Activated CD4-positive, alpha-beta memory T cell treated with anti-CD3 and anti-CD28 coated beads, Interleukin-2, amount 10 ng/mL, durations not matched to agents 7 days and 5 days (primary cell): Measurements from ENCODE around the gene NYAP2. TPM values are rescaled to one million over a fixed set of nuclear protein-coding genes. Genes with fewer than 3 reads are reported as not detected.

ENCODE experiments used
- CTCF ChIA-PET: fragments of 350-600 bp; sonication (Branson Sonifier 250); formaldehyde crosslinking; loops from one replicate; lab custom pipeline; 2021; ENCODE audit warnings: antibody characterized with exemption, inconsistent platforms; lab: Charles Lee
- POLR2A ChIA-PET: fragments of 350-600 bp; sonication (Branson Sonifier 250); formaldehyde crosslinking; loops from one replicate; lab custom pipeline; 2021; ENCODE audit warnings: antibody characterized with exemption; lab: Charles Lee
- DNase-seq: peaks from one replicate; pipeline ENCODE4 v3.0.0-alpha.2; 2020
- H3K27ac Mint-ChIP-seq: one replicate; pipeline ENCODE4 v1.8.0; 2021; ENCODE audit warnings: mild to moderate bottlenecking, mixed read lengths
- H3K27me3 Mint-ChIP-seq: one replicate; pipeline ENCODE4 v1.8.0; 2021; ENCODE audit warnings: mixed read lengths
- H3K36me3 Mint-ChIP-seq: one replicate; pipeline ENCODE4 v1.8.0; 2021; ENCODE audit warnings: low read depth, mixed read lengths
- H3K4me1 Mint-ChIP-seq: one replicate; pipeline ENCODE4 v1.8.0; 2021; ENCODE audit warnings: mixed read lengths
- H3K4me3 Mint-ChIP-seq: one replicate; pipeline ENCODE4 v1.8.0; 2021; ENCODE audit warnings: mild to moderate bottlenecking, mixed read lengths
- H3K9me3 Mint-ChIP-seq: one replicate; pipeline ENCODE4 v1.8.0; 2021; ENCODE audit warnings: mixed read lengths
- total RNA-seq, 2 experiments: library from RNA; stranded (reverse); gene quantifications; one replicate each; pipeline ENCODE4 v1.2.3, GENCODE V29; 2021

Gene NYAP2
- total RNA-seq, 2 experiments from 2014 or later, result not detected

DNA sequence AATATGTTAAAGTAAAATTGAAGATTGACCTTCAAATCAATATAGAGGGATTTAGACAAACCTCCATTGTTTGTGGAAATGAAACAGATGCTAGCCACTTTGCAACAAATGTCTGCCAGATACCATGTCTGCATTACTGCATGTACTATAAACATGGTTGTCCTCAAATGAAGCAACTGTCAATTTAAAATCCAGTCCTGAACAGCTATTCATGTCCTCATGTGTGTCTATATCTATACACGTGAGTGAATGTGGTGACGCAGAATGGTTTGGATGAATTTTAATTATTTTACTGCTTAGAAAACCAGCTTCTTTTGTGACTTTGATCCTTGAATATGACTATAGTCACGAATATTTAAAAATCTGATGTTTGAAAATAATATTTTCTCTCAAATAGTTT lies 71.5 kb downstream of the NYAP2 start:
- ChIA-PET CTCF (interaction anchor here (0.5 kb wide), 1 partner anchor 360 kb away, joined by 3 read pairs; no protein-coding TSS in a partner anchor), POLR2A (no interaction called here)
- no peak for DNase-seq
- Mint-ChIP-seq H3K4me3 (no peak overlapping the region), H3K36me3 (no peaks in the 10 kb centered on the region), H3K9me3 (no peaks in the 10 kb centered on the region), H3K27ac (no peak overlapping the region), H3K27me3 (peaks cover 2% of the 10 kb centered on the region), H3K4me1 (no peaks in the 10 kb centered on the region)

DNA sequence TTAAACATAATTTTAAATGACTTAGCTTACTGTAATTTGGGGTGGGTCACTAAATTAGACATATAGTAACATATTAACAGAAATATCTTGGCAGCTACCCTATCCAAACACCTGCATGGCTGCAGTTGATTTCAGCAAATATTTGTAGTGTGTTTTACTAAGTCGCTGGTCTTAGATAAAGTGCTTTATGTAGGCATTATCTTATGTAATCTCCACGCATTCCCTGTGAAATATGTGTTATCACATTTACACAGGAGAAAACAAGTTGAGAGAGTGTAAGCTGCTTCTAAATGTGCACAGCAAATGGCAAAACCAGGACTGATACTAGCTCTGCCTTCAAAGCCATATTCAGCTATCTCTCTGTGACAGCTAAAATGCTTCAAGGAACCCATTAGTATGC lies 72.0 kb downstream of the NYAP2 start:
- no peak overlapping the region for H3K4me3 Mint-ChIP-seq

GRCh38 chr2:225472161-225472560 lies 72.7 kb downstream of the NYAP2 start:
- no peak for DNase-seq
- Mint-ChIP-seq H3K4me3 (no peak overlapping the region), H3K9me3 (no peaks in the 10 kb centered on the region), H3K36me3 (no peaks in the 10 kb centered on the region), H3K27me3 (peaks cover 2% of the 10 kb centered on the region), H3K27ac (no peak overlapping the region), H3K4me1 (no peaks in the 10 kb centered on the region)
- ChIA-PET POLR2A (no interaction called here), CTCF (no interaction called here)

More for the DNA sequence above, 72.0 kb downstream of the NYAP2 start:
- no peaks in the 10 kb centered on the region for H3K9me3 Mint-ChIP-seq
- peaks cover 2% of the 10 kb centered on the region for H3K27me3 Mint-ChIP-seq
- POLR2A ChIA-PET, result no interaction called here
- no peaks in the 10 kb centered on the region for H3K4me1 Mint-ChIP-seq
- no peak overlapping the region for H3K27ac Mint-ChIP-seq
- CTCF ChIA-PET, result no interaction called here
- DNase-seq, result no peak
- no peaks in the 10 kb centered on the region for H3K36me3 Mint-ChIP-seq

- no peaks in the 10 kb centered on the region for H3K4me1 Mint-ChIP-seq
- ChIA-PET CTCF (no interaction called here), POLR2A (no interaction called here)
- no peaks in the 10 kb centered on the region for H3K36me3 Mint-ChIP-seq
- H3K9me3 Mint-ChIP-seq, result no peaks in the 10 kb centered on the region
- H3K27ac Mint-ChIP-seq, result no peak overlapping the region
- peaks cover 10% of the 10 kb centered on the region for H3K27me3 Mint-ChIP-seq
- DNase-seq, result no peak
- H3K4me3 Mint-ChIP-seq, result no peak overlapping the region
Measured at GRCh38 chr2:225479386-225479785, 79.9 kb downstream of the NYAP2 start.

DNA sequence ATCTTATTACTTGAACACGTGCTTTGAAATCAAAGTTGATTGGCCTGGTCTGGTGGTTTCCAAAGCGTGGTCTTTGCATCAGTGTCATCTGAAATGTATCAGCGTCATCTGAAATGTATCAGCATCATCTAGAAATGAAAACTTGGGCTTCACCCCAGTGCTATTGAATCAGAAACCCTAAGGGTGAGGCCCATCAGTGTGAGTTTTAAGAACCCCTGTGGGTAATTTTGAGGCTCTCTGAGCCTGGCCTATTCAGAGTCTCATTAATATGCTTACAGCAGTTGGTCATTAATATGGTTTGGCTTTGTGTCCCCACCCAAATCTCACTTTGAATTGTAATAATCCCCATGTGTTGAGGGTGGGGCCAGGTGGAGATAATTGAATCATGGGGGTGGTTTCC lies 85.2 kb downstream of the NYAP2 start:
- no peaks in the 10 kb centered on the region for H3K4me1 Mint-ChIP-seq
- H3K9me3 Mint-ChIP-seq, result no peaks in the 10 kb centered on the region
- H3K27ac Mint-ChIP-seq, result no peak overlapping the region
- no peaks in the 10 kb centered on the region for H3K36me3 Mint-ChIP-seq
- H3K27me3 Mint-ChIP-seq, result peaks cover 5% of the 10 kb centered on the region
- H3K4me3 Mint-ChIP-seq, result no peak overlapping the region
- POLR2A ChIA-PET, result no interaction called here
- DNase-seq, result no peak
- CTCF ChIA-PET, result no interaction called here

GRCh38 chr2:225486236-225486635 lies 86.7 kb downstream of the NYAP2 start:
- Mint-ChIP-seq H3K9me3 (no peaks in the 10 kb centered on the region), H3K36me3 (no peaks in the 10 kb centered on the region), H3K4me3 (no peak overlapping the region), H3K27me3 (no peaks in the 10 kb centered on the region), H3K4me1 (no peaks in the 10 kb centered on the region), H3K27ac (no peak overlapping the region)
- CTCF ChIA-PET, result no interaction called here
- POLR2A ChIA-PET, result no interaction called here
- DNase-seq, result no peak

DNA sequence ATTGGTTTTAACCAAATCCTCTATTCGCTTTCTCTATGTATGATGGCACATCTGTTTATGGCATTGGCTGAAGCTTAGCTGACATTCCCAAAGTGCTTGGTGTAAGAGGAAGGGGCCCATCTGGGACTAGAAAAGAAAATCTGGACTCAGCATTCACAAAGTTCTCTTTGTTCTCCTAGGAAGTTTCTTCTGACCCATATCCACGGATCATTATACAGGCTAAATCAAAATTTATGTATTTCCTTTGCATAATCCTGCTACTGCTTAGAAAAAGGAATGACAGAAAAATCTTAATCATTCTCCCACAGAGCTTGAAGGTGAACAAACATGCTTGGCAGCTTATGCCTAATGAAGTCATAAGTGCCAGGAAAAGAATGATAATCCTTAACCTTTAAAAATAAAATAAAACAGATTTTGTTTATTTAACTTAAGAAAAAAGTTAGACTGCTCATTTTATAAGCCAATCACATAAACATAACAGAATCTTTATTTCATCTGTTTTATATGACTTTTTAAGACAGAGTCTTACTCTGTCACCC lies 88.4 kb downstream of the NYAP2 start:
- DNase-seq, result no peak
- CTCF ChIA-PET, result no interaction called here
- POLR2A ChIA-PET, result no interaction called here
- H3K27ac Mint-ChIP-seq, result no peak overlapping the region
- no peaks in the 10 kb centered on the region for H3K9me3 Mint-ChIP-seq
- no peaks in the 10 kb centered on the region for H3K27me3 Mint-ChIP-seq
- no peak overlapping the region for H3K4me3 Mint-ChIP-seq
- H3K36me3 Mint-ChIP-seq, result no peaks in the 10 kb centered on the region
- no peaks in the 10 kb centered on the region for H3K4me1 Mint-ChIP-seq

- no peak for DNase-seq
- Mint-ChIP-seq H3K4me1 (no peaks in the 10 kb centered on the region), H3K36me3 (no peaks in the 10 kb centered on the region), H3K27ac (no peak overlapping the region), H3K9me3 (no peaks in the 10 kb centered on the region), H3K27me3 (no peaks in the 10 kb centered on the region), H3K4me3 (no peak overlapping the region)
- POLR2A ChIA-PET, result no interaction called here
- CTCF ChIA-PET, result no interaction called here
Measured at GRCh38 chr2:225488743-225489142, 89.2 kb downstream of the NYAP2 start.

DNA sequence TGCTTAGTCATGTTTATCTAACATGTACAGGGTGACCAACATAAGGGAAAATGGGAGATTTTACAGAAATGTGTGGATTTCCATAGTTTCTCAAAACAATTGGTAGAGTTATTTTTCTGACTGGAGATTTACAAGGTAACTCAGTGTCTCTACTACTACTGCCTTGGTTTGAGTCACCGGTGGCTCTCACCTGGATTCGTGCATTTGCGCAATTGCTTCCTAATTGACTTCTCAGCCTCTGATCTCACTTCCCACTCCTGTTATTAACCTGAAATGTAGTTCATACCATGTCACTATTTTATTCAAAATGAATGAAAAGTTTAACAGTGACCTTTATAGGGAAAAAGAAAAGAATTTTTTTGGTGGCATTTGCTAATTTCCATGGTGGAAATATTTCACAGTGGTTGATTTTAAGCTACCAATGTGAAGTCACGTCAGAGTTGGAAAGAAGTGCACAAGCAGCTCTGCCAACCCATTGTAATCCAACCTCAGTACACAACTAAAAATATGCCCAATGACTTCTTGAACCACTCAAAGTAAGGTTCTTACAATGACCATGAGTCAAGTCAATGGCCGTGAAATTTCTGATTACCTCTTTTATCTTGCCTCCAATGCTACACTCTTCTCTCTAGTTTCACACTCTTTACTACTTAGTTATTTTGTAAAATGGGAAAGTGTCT lies 94.0 kb downstream of the NYAP2 start:
- Mint-ChIP-seq H3K9me3 (no peaks in the 10 kb centered on the region), H3K4me3 (no peak overlapping the region), H3K27me3 (peaks cover 2% of the 10 kb centered on the region), H3K27ac (no peak overlapping the region), H3K36me3 (no peaks in the 10 kb centered on the region), H3K4me1 (no peaks in the 10 kb centered on the region)
- ChIA-PET POLR2A (no interaction called here), CTCF (no interaction called here)
- no peak for DNase-seq

GRCh38 chr2:225494100-225494459 lies 94.6 kb downstream of the NYAP2 start:
- CTCF ChIA-PET, result no interaction called here
- H3K9me3 Mint-ChIP-seq, result no peaks in the 10 kb centered on the region
- no peak for DNase-seq
- H3K27ac Mint-ChIP-seq, result no peak overlapping the region
- no peaks in the 10 kb centered on the region for H3K4me1 Mint-ChIP-seq
- H3K36me3 Mint-ChIP-seq, result no peaks in the 10 kb centered on the region
- peaks cover 2% of the 10 kb centered on the region for H3K27me3 Mint-ChIP-seq
- H3K4me3 Mint-ChIP-seq, result no peak overlapping the region
- POLR2A ChIA-PET, result no interaction called here

GRCh38 chr2:225495706-225496105 lies 96.2 kb downstream of the NYAP2 start:
- ChIA-PET CTCF (no interaction called here), POLR2A (no interaction called here)
- H3K27ac Mint-ChIP-seq, result no peak overlapping the region
- no peak for DNase-seq
- H3K27me3 Mint-ChIP-seq, result peaks cover 2% of the 10 kb centered on the region
- H3K9me3 Mint-ChIP-seq, result no peaks in the 10 kb centered on the region
- H3K36me3 Mint-ChIP-seq, result no peaks in the 10 kb centered on the region
- no peaks in the 10 kb centered on the region for H3K4me1 Mint-ChIP-seq
- H3K4me3 Mint-ChIP-seq, result no peak overlapping the region

- DNase-seq, result no peak
- Mint-ChIP-seq H3K9me3 (no peaks in the 10 kb centered on the region), H3K27me3 (peaks cover 2% of the 10 kb centered on the region), H3K36me3 (no peaks in the 10 kb centered on the region), H3K27ac (no peak overlapping the region), H3K4me3 (no peak overlapping the region), H3K4me1 (no peaks in the 10 kb centered on the region)
- ChIA-PET POLR2A (no interaction called here), CTCF (no interaction called here)
Measured at GRCh38 chr2:225496568-225496967, 97.1 kb downstream of the NYAP2 start.

GRCh38 chr2:225497166-225497565 lies 97.7 kb downstream of the NYAP2 start:
- Mint-ChIP-seq H3K36me3 (no peaks in the 10 kb centered on the region), H3K9me3 (no peaks in the 10 kb centered on the region)
- POLR2A ChIA-PET, result no interaction called here

DNA sequence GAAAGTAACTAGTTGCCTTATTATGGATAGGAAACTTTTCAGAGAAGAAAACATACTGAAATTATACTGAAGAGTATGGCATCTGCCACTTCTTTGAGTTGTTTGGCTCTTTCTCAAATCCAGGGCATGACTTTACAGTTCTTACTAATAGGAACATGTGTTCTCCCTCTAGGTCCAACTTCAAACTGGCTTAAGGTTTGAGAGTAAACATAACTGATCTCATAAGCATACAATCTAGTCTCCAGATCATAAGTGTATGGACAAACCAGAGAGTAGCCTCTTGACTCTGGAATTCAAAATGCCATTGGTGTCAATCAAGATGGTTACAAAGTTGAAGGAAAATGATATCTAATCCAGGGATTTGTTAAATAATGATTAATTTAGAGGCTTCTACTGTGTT lies 101.5 kb downstream of the NYAP2 start:
- Mint-ChIP-seq H3K9me3 (no peaks in the 10 kb centered on the region), H3K4me1 (no peaks in the 10 kb centered on the region), H3K27me3 (peaks cover 5% of the 10 kb centered on the region), H3K27ac (no peak overlapping the region), H3K4me3 (no peak overlapping the region), H3K36me3 (no peaks in the 10 kb centered on the region)
- no peak for DNase-seq
- ChIA-PET POLR2A (no interaction called here), CTCF (no interaction called here)

More at GRCh38 chr2:225497166-225497565, 97.7 kb downstream of the NYAP2 start:
- DNase-seq, result no peak
- CTCF ChIA-PET, result no interaction called here
- H3K27me3 Mint-ChIP-seq, result peaks cover 5% of the 10 kb centered on the region
- no peaks in the 10 kb centered on the region for H3K4me1 Mint-ChIP-seq
- H3K4me3 Mint-ChIP-seq, result no peak overlapping the region
- no peak overlapping the region for H3K27ac Mint-ChIP-seq
